Muscle of back (tissue), 11 donors: Measurements from ENCODE around the gene GTPBP3. TPM values are rescaled to one million over a fixed set of nuclear protein-coding genes. Genes with fewer than 3 reads are reported as not detected.

Experiments used
- DNase-seq, 3 donors: peaks; one replicate each; pipeline versions ENCODE4 v3.0.0 to v3.0.0-alpha.2; 2013
- polyA plus RNA-seq, 10 donors: library from polyadenylated mRNA; unstranded; fragments of 120-200 nt; gene quantifications; one replicate each; pipeline ENCODE4 v1.2.1, GENCODE V29; 2013; ENCODE audit not compliant: insufficient read length in 10 of 10

Gene GTPBP3
- polyA plus RNA-seq, 10 donors: 8.4 to 19.4 (median 11.5) TPM

- DNase-seq: no peak
Measured at GRCh38 chr19:17380426-17381138, 43.2 kb downstream of the GTPBP3 start.

DNA sequence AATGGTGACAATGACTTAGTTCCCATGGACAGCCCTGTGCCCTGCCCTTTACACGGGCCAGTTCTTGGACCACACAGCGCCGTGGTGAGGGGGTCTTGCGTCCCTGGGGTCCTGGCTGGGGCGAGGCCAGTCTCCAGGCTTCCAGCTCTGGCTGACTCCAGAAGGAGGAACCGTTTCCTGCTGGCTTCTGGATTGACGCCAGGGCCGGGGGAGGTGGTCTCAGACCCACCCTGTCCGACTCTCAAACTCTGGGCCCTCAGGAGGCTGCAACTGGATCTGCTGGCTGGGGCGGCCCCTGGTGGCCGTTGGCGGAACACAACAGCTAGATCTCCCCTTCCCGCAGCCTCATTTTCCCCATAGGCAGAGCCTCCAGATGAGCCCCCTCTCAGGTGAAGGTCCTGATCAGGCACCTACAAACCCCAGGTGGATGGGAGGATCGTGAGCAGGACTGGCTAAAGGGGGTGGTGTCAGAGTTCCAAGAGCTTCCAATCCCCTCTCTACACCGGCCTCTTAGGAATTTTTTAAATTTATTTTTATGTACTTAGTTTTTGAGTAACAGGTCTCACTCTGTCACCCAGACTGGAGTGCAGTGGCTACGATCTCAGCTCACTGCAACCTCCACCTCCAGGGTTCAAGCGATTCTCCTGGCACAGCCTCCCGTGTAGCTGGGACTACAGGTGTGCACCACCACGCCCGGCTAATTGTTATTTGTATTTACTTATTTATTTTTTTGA, 48.7 kb downstream of the GTPBP3 start:
- peak in 2 of 3 donors; percentile 48 to 70 for DNase-seq

DNA sequence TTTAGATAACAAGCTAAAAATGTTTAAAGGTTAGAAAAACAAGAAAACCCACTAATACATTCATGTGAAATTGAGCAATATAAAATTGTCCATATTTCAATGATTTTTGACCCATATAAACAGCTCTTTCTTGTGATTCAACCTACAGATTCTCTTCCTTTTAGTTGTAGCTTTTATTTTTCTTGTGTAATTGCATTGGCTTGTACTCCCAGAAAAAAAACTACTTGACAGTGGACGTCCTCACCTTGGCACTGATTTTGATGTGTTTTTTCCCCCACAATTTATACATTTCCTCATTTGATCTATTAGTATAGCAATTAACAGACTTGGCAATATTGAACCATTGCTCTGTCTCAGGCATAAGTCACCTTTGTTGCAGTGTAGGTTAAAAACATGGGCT, 51.9 kb downstream of the GTPBP3 start:
- no peak for DNase-seq

DNA sequence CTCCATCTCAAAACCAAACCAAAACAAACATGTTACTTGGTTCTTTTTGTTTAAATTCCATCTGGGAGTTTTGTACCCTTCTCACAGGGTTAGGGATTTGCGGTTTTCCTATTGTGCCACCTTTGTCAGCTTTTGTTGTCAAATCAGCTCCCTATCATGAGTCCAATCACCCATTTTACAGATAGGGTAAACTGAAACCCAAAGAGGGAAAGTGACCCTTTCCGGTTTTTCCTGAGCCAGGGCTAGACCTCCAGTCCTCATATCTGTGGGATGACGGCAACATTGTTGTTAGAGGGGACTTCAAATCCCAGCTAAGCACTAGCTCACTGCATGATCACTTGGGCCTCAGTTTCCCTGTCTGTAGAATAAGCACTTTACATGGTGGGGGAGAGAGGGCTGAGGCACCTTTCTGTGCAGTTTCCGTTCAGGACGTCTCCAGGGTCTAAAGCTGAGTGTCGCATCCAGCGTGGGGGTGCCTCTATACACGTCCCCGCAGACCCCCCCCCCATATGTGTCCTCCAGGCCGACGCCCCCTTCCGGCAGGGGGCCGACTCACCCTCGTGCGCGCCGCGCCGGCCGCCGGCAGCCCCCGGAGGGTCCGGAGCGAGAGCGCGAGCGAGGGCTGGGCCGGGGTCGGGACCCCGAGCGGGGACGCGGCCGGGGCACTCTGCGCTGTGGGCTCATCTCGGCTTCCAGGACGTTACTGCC, 52.8 kb downstream of the GTPBP3 start:
- DNase-seq: no peak

GRCh38 chr19:17390665-17391370, 53.5 kb downstream of the GTPBP3 start:
- DNase-seq: peak; percentile 86 to 96 (median 92)

DNA sequence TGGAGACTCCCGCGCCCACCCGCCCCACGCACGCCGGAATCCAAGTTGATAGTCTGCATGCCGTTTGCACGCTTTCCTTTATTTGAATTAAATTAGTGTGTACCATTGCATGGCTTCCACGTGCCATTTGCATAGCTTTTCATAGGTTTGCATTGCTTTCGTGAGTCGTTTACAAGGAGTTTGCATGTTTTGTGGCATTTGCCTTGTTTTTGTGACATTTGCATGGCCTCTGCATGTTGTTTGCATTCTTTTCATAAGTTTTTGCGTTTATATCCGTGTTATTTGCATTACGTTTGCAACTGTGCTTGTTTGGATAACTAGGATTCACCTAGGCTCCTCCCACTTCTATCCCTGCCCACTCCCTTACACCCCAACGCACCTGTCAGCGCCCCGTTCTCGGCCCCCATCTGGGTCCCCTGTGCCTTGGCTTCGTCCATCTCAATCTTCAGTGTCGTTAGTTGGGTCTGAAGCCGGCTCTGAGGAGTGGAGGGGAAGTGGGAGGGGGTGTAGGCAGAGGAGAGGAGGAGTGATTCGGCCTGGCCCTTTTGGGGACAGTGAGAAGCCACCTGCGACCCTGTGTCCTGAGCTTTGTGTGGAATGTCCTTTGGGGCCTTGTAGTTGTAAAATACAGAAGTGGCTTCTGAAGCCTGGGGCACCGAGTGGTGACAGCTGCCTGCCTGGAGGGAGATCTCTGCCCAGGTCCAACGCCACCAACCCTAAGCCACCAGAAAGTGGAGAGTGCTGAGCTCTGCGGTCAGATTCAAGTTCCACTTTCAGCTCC, 54.2 kb downstream of the GTPBP3 start:
- DNase-seq: no peak

Other genes starting within 250 kb of the GTPBP3 start
- 10 to 100 TPM; 22.4 to 31.5 (median 25.9) TPM for gene USE1, start 122.2 kb upstream of the GTPBP3 start, polyA plus RNA-seq
- 10 to 100 TPM in 1 of 10 donors, 1 to 10 TPM in 9; 5.9 to 10.4 (median 8.8) TPM for gene OCEL1, start 111.3 kb upstream of the GTPBP3 start, polyA plus RNA-seq
- 10 to 100 TPM; 20.0 to 31.6 (median 23.4) TPM for gene NR2F6, start 91.6 kb upstream of the GTPBP3 start, polyA plus RNA-seq
- 1 to 10 TPM; 3.2 to 8.8 (median 5.8) TPM for gene USHBP1, start 72.8 kb upstream of the GTPBP3 start, polyA plus RNA-seq
- 10 to 100 TPM; 70.4 to 91.0 (median 85.8) TPM for gene BABAM1, start 70.1 kb upstream of the GTPBP3 start, polyA plus RNA-seq
- 1 to 10 TPM in 3 of 10 donors, under 1 TPM in 7; 0.54 to 1.6 (median 0.82) TPM for gene ANKLE1, start 55.7 kb upstream of the GTPBP3 start, polyA plus RNA-seq
- gene ABHD8, start 34.1 kb upstream of the GTPBP3 start, polyA plus RNA-seq: 1 to 10 TPM; 4.5 to 9.3 (median 5.8) TPM
- gene MRPL34, start 31.7 kb upstream of the GTPBP3 start, polyA plus RNA-seq: 10 to 100 TPM; 21.5 to 40.5 (median 30.3) TPM
- gene DDA1, start 28.0 kb upstream of the GTPBP3 start, polyA plus RNA-seq: 10 to 100 TPM; 24.3 to 39.7 (median 31.3) TPM
- gene ANO8, start 2.7 kb upstream of the GTPBP3 start, polyA plus RNA-seq: 1 to 10 TPM; 5.4 to 10.0 (median 6.8) TPM
- gene PLVAP, start 39.8 kb downstream of the GTPBP3 start, polyA plus RNA-seq: 10 to 100 TPM; 34.3 to 73.4 (median 47.2) TPM
- not detected for gene CCDC194, start 56.6 kb downstream of the GTPBP3 start, polyA plus RNA-seq
- gene BST2, start 68.1 kb downstream of the GTPBP3 start, polyA plus RNA-seq: 1 to 10 TPM; 4.5 to 8.3 (median 6.6) TPM
- 10 to 100 TPM; 21.6 to 32.9 (median 27.1) TPM for gene MVB12A, start 82.5 kb downstream of the GTPBP3 start, polyA plus RNA-seq
- gene TMEM221, start 111.1 kb downstream of the GTPBP3 start, polyA plus RNA-seq: 1 to 10 TPM in 8 of 10 donors, under 1 TPM in 2; 0.84 to 2.7 (median 1.2) TPM
- not detected for gene NXNL1, start 123.4 kb downstream of the GTPBP3 start, polyA plus RNA-seq
- 10 to 100 TPM; 12.4 to 20.3 (median 14.4) TPM for gene SLC27A1, start 133.0 kb downstream of the GTPBP3 start, polyA plus RNA-seq
- 10 to 100 TPM; 38.3 to 56.6 (median 45.9) TPM for gene PGLS, start 174.1 kb downstream of the GTPBP3 start, polyA plus RNA-seq
- 10 to 100 TPM; 62.1 to 87.0 (median 68.6) TPM for gene COLGALT1, start 218.1 kb downstream of the GTPBP3 start, polyA plus RNA-seq